LNCaP clone FGC (cell line): ENCODE data around the gene PHACTR4.
"Not testable (repeated sequence)": the region's sequence is repeated elsewhere in the genome, so short reads cannot be mapped to it uniquely, and the experiment has no call there.

Experiments
- DNase-seq: peaks from one replicate; pipeline ENCODE4 v3.0.0-alpha.2; 2011; ENCODE audit warnings: low read depth
- H3K4me3 ChIP-seq: 2 replicates; pipeline ENCODE4 v1.5.1; 2011; ENCODE audit warnings: mild to moderate bottlenecking, low read depth, low read length, control low read depth
- CTCF ChIP-seq: IDR thresholded peaks from 2 replicates; pipeline ENCODE4 v1.5.1; 2012; ENCODE audit warnings: mild to moderate bottlenecking; ENCODE audit not compliant: control insufficient read depth, insufficient read depth; ENCODE audit errors: extremely low read depth

PHACTR4 gene

GRCh38 chr1:28369371-28370238 is at the start of gene PHACTR4:
PHACTR4 (plus strand) TSS chr1:28369740; CDS start chr1:28407448, 37,708 bp downstream.
- no peak for TF ChIP-seq CTCF
- peak; percentile 90 for DNase-seq
- H3K4me3 ChIP-seq: peak within 1 kb of the TSS; percentile 92

GRCh38 chr1:28322194-28322593 is 47.3 kb upstream of the PHACTR4 start:
- H3K4me3 ChIP-seq: no peak overlapping the region
- no peak for DNase-seq
- no peak for TF ChIP-seq CTCF

DNA sequence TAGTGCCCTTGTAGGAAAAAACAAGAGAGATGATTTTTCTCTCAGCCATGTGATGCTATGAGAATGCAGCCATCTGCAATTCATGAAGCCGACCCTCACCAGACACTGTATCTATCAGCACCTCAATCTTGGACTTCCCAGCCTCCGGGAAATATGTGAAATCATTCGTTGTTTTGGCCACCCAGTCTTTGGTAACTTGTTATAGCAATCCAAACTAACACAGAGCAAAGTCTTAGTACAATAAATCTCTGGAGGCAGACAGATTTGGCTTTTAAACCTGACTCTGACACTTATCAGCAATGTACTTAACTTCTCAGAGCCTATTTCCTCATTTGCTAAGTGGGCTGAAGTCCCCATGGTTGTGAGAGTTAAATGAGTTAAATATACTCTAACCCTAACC is 45.8 kb upstream of the PHACTR4 start:
- no peak for DNase-seq
- no peak overlapping the region for H3K4me3 ChIP-seq
- no peak for TF ChIP-seq CTCF

DNA sequence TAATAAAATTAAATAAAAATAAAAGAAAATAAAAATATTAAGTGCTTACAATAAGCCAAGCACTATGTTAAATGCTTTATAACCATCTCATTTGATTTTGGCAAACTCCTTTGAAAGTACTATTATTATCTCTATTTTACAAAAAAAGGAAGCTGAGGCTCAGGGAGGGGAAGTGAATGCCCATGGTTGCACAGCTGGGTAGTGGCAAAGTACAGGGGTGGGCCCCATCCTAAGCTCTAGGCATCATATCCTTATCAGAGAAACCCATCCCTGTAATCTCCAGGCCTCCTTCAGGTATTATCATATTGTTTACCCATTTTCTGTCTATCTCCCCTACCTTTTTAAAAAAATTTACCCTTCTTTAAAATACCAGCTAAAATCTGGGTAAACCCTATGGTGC is 43.0 kb upstream of the PHACTR4 start:
- no peak for DNase-seq
- TF ChIP-seq CTCF: no peak

DNA sequence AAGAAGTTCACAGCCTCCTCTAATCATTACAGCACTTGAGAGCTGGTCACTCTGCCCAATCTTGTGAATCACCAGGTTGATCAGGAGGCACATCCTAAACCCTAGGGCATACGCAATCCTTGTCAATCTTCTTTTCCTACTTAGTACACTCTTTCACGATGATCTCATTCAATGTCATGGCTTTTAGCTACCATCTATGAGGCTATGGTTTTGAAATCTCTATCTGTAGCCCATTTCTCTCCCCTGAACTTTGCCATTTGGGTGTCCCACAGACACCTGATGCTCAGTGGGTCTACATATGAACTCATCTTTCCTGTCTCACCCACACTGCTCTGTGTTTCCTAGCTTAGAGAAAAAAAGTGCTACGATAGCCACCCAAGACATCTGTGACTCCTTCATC is 42.6 kb upstream of the PHACTR4 start:
- no peak for TF ChIP-seq CTCF
- no peak for DNase-seq
- no peak overlapping the region for H3K4me3 ChIP-seq

More for the DNA sequence above, 43.0 kb upstream of the PHACTR4 start:
- H3K4me3 ChIP-seq: no peak overlapping the region

- not testable (repeated sequence) for DNase-seq, H3K4me3 ChIP-seq
Observed at GRCh38 chr1:28327431-28327830, 42.1 kb upstream of the PHACTR4 start.

GRCh38 chr1:28328228-28328648 is 41.3 kb upstream of the PHACTR4 start:
- DNase-seq: no peak
- peak overlapping the region; percentile 81 for H3K4me3 ChIP-seq
- no peak for TF ChIP-seq CTCF
